ENCODE results near the gene AHNAK. TPM values are rescaled to one million over a fixed set of nuclear protein-coding genes. Genes with fewer than 3 reads are reported as not detected.
"Not testable (repeated sequence)": the region's sequence is repeated elsewhere in the genome, so short reads cannot be mapped to it uniquely, and the experiment has no call there.

Gene AHNAK
- polyA plus RNA-seq, 10 donors: 269 to 408 (median 312) TPM

DNA sequence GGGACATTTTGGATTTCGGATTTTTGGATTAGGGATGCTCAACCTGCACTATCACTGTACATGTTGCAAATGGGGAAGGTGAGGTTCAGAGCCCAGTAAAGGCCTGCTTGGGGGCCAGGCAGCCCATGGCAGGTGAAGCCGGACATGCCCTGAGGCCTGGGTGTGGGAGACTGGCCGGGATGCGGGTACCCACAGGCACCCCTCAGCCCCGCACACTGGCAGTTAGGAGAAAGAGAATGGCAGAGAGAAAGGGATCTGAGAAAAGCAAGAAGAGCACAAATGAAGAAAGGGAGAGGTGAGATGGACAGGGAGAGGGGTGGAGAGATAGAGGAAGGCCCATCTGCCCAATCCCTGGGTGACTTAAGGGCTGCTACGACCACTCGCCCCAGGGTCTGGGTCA, 75.0 kb downstream of the AHNAK start:
- no peak for DNase-seq

DNA sequence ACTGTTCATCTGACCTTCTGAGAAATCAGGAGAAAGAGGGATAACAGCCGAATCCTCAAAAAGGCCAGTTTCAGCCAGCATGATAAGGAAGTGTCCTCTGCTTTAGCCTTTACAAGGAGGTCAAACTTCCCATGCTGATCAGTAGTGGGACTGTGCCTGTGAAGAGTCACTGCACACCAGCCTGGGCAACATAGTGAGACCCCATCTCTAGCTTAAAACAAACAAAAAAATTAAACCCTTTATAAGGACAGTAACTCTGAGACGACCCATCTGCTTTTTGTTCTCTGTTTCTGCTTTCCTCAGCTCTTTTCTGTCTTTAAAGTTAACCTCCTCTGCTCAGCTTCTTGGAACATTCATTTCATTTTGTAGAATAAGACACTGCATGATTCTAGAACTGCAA, 78.0 kb downstream of the AHNAK start:
- no peak for DNase-seq

DNA sequence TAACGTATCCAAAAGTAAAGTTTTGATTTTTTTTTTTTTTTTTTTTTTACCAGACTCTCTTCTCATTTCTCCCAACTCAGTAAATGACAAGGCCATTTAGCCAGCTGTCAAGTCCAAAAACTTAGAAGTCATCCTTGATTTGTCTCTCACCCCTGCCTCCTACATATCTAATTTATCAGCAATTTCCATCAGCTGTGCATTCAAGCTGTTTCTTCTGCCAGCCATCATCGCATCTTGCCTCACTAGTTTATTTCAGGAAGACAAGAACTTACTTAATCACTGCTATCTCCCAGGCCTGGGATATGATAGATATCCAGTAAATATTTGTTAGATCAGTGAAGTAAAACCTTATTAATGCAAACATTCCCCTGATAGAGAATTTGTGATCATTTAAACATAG, 80.2 kb downstream of the AHNAK start:
- no peak for DNase-seq

DNA sequence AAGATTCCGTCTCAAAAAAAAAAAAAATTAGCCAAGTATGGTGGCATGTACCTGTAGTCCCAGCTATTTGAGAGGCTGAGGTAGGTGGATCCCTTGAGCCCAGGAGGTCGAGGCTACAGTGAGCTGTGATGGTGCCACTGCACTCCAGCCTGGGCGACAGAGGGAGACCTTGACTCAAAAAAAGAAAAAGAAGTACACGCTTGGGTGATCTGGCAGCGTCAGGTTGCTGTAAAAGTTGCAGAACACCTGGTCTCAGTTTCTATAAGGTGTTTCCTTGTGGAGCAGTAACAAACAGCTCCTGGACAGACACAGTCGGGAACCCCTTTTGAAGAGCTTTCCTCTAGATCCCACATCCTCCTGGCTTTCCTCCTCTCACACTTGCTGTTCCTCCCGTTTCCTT, 82.0 kb downstream of the AHNAK start:
- no peak for DNase-seq

DNA sequence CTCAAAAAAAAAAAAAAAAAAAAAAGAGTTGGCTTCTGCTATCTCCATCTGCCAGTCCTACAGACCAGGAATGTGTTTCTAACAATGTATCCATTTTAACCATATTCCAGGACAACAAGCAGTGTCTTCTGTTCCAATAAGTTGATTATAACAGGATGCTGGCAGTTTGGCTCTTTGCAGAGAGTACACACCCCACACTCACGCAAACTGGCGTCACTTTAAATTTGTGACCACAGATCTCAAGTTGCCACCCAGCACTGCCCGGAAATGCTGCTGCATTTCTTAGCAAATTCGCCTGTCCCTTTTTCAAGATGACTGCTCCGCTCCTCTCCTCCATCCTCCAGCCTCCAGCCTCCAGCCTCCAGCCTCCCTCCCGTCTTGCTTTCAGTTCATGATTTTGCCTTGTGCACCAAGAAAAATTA, 83.5 kb downstream of the AHNAK start:
- DNase-seq: no peak

DNA sequence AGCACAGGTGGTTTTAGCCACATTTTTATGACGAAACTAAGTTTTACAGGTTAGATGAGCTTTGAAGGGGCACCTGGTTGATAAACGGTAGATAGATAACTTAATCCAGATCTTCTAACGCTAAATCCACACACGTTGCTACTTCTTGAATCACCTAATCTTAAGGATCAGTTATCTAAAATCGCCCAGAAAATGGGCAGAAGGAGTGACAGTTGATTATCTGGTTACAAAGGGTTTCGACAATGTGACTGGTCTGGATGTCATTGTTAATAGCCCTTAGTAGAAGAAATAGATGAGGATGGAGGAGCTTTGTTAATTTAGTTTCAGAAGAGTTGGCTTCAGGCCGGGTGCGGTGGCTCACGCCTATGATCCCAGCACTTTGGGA, 84.1 kb downstream of the AHNAK start:
- no peak for DNase-seq

DNA sequence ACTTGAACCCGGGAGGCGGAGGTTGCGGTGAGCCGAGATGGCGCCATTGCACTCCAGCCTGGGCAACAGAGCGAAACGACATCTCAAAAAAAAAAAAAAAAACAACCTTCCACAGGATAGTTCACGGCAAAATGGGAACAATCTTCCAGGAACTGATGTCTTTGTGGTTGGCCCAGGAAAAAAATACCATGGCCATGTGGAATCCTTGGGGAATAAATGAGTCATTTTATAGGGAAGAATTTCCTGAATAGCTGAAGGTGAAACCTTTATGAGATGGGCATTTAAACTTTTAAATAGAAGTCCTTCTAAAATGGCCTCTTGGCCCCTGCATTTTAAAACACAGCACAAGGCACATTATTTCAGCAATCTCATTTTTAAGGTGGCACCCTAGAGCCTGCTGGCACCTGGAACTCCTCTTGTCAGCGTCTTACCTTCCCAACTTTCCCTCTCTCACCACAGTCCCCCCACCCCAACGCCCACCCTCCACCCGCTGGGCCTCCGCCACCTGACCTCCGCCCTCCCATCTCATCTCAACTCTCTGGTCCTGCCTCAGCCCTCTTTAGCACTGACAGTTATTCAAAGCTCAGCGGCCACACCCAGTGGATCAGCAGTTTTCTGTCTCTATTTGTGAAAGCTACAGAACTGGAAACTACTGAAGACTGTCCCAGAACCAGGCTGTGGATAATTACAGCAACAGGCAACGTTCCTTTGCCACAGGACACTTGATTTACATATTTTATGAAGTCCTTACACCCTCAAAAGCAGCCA, 84.7 kb downstream of the AHNAK start:
- peak in 1 of 3 donors; percentile 68 for DNase-seq

DNA sequence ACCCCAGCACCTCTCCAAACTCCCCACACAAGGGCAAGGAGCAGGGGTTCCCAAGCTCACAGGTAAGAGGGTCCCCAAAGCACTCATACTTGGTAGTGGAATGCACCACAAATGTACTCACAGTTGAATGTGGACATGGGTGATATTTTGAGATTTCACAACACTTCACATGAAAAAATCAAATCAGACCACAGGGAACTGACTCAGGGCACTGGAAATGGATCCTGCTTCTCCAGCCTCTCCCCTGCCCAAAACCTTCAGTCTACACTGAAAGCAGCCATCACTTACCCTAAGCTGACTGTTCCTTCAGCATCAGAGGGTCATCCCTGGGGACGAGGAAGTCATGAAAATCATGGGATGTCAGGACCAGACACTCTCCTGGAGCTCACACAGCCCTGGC, 87.5 kb downstream of the AHNAK start:
- DNase-seq: no peak

DNA sequence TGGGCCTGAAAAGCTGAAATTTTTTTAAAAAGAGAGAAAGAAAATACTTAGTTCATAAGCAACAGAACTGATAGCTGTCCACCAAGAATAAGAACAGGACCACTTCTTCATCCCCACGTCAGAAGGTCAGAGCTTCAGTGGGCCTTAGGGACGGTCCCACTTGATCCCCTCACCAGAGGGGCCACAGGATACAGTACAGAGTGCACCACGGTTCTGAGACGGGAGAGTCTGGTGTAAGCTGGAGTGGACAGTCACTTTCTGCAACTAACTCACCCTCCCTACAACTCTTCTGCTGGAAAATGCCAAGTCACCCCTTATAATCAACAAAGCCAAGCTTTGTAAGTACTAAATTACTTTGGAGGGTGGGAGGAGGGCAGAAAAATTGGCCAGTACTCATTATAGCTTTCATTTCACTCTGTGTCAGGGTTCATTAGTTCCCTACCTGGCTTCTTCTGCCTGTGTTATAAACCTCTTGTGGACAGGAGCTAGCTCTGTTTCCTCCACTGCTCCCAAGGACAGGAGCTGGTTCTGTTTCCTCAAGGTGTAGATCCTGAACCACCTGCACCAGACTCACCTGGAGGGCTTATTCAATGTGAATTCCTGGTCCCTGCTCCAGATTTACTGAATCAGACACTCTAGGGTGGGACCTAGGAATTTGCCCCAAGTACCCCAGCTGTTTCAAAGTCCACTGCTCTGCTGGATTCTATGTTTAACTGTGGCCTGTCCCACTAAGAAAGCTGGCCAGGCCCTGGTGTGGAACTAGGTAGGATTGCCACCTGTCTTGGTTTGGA, 88.2 kb downstream of the AHNAK start:
- DNase-seq: no peak

DNA sequence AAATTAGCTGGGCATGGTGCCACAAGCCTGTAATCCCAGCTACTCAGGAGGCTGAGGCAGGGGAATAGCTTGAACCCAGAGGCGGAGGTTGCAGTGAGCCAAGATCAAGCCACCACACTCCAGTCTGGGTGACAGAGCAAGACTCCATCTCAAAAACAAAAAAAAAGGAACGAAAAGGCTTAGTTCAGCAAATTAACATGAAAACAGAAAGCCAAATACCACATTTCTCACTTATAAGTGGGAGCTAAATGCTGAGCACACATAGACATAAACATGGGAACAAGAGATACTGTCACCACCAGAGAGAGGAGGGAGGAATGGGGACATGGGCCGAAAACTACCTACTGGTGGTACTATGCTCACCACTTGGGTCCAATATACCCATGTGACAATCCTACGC, 89.1 kb downstream of the AHNAK start:
- DNase-seq: no peak

DNA sequence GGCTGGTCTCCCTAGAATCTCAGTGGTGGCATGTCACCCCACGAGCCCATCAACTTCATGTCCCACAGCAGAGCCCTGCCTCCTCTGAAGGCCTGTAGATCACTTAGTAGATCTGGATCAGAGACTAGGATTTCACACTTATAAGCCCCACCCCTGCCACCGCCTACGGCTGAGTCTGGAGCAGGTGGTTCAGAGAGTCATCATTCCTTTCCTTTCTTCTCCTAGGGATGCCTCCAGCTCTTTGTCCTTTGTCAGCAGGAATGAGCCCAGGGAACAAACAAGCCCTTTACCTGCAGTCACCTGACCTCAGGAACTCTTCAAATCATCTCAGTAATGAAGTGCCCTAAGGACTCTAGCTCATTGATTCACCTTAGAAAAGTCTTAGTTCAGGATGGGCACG, 90.0 kb downstream of the AHNAK start:
- no peak for DNase-seq

DNA sequence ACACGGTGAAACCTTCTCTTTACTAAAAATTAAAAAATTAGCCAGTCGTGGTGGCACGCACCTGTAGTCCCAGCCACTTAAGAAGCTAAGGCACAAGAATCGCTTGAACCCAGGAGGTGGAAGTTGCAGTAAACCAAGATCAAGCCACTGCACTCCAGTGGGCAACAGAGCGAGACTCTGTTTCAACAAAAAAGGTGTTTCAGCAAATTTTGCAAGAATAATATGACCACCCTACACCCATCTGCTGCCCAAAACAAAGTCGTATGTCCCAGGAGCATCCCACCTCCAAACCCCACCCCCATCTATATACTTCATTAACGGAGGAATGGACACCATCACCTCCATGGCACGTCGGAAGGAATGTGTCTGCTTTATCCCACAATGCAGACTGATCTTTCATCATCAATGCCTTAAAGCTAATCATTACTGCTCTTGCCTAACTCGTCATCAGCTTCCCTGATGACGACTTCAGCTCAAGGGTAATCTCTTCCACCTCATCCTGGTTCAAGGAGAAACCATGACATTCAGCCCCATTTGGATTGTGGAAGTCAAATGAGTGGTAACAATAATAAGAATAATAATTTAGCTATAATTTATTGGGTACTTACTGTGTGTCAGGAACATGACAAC, 93.7 kb downstream of the AHNAK start:
- DNase-seq: no peak

DNA sequence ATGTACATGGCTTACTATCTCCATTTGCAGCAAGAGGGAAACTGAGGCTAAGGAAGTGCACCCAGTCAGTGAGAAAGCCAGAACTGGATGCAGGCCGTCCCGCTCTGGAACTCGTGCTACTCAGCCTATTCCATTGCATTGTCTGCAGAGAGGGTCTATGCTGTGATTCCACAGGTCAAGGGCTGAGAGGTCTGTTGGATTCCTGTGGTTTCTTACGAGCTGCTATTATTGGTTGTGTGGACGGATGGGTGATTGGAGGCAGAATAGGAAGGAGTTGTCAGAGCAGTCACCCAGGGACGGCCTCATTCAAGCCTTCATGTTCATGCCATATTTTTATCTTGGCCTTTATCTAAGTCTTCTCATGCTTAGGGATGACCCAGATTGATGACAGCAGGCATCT, 94.3 kb downstream of the AHNAK start:
- no peak for DNase-seq

DNA sequence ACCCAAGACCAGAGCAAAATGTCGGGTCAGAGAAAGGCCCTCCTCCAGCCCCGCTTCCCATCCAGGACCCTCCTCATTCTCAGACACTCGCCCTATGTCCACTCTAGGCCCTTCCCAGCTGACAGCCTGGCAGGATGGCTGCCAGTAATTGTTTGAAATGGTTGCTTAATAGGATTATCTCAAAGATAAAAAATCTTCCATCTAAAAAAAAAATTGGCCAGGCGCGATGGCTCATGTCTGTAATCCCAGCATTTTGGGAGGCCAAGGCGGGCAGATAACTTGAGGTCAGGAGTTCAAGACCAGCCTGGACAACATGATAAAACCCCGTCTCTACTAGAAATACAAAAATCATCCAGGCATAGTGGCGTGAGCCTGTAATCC, 95.4 kb downstream of the AHNAK start:
- DNase-seq: no peak

DNA sequence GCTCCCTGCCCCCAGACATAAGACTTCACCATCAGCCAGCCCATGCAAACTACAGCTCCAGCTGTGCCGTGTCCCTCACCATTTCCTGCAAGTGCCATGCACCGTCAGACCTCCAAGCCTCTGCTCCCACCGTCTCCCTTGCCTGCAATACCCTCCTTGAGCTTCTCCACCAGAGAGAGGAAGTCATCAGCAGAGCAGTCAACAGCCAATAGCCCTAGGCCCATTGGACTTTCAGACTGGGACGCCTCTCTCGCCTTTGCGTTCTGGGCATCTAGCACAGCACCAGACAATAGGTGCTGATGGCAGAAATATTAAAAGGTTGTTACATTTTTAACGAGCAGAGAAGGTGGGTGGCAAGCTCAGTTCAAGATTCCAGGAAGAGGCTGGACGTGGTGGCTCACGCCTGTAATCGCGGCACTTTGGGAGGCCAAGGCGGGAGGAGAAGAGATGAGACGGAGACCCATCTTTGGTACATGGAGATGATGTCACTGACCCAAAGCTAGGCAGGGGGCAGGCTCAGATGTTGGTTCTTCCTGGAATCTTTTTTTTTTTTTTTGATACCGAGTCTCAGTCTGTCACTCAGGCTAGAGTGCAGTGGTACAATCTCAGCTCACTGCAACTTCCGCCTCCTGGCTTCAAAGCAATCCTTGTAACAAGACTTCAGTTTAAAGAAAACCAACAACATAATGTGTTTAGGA, 95.9 kb downstream of the AHNAK start:
- DNase-seq: no peak

DNA sequence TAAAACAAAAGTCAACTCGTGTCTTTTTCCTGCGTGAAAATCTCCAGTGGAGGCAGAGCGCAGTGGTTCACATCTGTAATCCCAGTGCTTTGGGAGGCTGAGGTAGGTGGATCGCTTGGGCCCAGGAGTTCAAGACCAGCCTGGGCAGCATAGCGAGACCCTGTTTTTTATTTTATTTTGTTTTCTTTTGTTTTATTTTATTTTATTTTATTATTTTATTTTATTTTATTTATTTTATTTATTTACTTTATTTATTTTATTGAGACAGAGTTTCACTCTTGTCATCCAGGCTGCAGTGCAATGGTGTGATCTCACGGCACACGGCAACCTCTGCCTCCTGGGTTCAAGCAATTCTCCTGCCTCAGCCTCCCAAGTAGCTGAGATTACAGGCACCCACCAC, 96.7 kb downstream of the AHNAK start:
- not testable (repeated sequence) for DNase-seq

DNA sequence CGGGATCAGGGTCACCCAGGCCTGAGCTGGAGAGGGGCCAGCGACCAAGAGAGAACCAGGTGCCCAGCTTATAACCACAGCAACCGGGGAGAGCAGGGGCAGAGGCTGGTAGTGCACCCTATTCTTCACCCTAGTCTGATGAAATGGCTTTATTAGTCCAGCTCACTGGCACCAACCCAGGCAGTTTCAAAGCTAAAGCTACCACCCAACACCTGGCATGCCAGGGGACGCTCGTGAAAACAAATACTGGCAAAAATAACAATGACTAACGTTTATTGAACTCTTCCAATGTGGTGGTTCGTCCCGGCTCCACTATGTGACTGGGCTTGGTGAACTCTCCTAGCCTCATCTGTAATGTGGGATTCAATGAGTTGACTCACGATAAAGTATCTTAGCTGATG, 97.2 kb downstream of the AHNAK start:
- DNase-seq: no peak

DNA sequence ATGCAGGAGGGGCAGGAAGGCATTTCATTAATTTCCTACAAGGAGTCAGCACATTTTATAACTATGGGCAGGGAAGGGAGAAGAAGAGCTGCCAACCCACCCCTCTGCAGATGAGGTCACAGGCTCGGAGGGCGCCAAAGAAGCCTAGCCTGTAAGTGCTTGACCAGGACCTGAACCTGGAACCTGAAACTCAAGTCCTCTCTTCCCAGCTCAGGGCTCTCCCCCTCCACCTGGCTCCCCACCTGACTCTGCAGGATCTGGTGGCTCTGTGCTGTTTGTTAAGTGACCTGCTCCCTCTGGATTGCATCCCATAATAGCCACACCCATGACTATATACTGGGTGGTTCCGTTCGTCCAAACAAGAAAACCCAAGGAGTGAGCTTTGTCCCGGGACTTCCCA, 100.5 kb downstream of the AHNAK start:
- DNase-seq: peak in 1 of 3 donors; percentile 52

DNA sequence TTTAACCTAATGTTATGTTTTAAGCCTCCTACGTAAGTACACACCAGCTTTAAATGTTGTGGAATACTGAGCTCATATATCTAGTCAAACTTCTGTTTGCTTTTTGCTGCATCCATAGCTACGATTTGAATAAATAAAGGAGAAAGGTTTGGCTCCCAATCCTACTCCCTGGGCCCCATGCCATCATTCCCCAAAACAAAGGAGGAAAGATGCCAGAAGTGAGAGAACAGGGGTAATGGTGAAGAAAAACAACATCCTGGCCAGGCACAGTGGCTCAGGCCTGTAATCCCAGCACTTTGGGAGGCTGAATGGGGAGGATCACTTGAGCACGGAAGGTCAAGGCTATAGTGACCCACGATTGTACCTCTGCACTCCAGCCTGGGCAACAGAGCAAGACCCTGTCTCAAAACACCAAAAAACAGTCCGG, 101.3 kb downstream of the AHNAK start:
- DNase-seq: peak; percentile 62 to 95 (median 89)

DNA sequence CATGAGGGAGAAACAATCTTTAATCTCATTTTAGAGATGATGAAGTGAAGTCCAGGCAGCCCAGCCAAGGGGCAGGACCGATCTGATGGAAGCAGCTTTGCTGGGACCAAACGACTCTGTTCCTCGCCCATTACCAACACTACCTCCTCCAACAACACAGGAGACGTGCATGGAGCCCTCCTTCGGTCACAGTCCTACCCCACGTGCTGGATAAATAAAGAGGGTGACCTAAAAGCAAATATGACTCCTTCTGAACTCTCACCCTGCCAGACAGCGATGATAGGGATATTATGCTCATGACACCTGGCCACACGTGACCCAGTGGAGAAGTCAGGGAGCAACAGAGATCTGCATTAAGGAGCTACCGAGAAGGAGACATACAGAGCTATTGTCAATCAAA, 101.8 kb downstream of the AHNAK start:
- DNase-seq: peak in 1 of 3 donors; percentile 81

DNA sequence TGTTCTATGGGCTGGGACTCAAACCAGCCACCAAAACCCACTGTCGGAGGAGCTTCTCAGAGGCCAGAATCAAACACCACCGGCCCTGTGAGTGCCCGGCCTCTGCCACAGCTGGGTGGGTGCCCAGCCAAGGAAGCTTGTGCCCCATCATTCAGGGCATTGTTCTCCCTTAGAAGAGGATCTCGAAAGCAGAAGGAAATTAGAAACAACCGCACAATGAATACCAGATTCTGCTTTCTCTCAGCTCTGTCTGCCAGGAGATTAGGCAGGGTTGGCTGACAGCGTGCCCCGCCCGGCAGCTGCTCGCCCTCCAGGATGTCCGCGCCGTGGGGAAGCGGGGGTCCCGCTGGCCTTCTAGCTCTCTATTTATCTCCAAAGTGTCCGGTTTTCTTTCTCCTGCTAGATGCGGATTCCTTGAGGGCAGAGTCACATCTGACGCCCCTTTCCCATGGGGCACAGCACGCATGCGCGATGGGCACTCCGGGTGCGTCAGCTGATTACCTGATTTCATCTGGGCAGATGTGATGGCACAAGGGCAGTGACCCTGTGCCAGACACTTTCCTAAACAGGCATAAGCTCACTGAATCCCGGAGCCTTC, 102.3 kb downstream of the AHNAK start:
- peak; percentile 64 to 91 (median 73) for DNase-seq
